NCI-H82 treated with DMSO at 0.1 percent for 48 hours (cell line): ENCODE measurements around the gene NXPE2.

ENCODE experiments used
- DNase-seq: peaks from one replicate; lab custom pipeline; 2025; ENCODE audit not compliant: unreplicated experiment; lab: John Stamatoyannopoulos, UW

The NXPE2 gene

DNA sequence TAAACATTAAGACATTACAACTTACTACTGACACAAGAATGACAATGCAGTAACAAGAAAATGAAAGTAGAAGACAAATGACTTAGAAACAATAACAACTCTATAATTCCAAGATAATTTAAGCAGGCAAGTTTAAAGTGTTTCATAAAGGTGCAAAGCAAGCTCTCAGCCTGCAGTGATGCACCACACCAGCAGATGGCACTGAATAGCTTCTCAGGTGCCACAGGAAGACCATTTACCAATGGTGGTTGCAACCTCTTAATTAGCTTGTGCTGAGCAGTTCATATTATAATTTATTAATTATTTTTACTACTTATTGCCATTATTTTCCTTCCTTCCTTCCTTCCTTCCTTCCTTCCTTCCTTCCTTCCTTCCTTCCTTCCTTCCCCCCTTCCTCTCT is 60.6 kb downstream of the NXPE2 start:
- DNase-seq = no peak

DNA sequence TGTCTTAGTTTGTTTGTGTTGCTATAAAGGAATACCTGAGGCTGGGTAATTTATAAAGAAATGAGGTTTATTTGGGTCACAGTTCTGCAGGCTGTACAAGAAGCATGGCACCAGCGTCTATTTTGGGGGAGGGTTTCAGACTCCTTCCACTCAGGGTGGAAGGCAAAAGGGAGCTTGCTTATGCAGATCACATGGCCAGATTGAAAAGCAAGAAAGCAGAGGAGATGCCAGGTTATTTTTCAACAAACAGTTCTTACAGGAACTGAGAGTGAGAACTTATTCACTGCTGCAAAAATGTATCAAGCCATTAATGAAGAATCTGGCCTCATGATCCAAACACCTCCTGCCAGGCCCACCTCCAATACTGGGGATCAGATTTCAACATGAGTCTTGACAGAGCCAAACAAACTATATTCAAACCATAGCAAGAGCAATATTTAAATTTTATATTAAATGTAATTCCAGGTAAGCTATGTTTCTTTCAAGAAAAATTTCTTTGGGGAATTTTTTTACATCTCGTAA is 66.9 kb downstream of the NXPE2 start:
- DNase-seq = no peak

DNA sequence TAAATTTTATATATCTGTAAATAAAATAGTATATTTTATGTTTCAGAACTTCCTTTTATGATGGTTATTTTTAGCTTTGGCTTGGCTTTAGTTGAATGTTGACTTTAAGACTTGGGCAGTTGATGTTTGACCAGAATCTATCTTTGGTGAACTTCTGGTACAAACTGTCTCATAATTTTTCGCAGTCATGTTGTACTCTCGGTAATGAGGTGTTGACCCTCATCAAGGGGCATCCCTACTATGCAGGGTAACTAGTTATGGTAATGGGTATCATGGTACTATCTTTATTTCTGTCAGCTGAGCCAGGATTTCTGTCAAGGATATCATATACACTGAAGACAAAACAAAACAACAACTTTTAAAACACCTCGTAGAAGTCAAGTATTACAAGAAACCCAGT is 67.7 kb downstream of the NXPE2 start:
- DNase-seq = no peak
